IMR-90 (cell line): ENCODE results near the gene MSX1. TPM values are rescaled to one million over a fixed set of nuclear protein-coding genes. Genes with fewer than 3 reads are reported as not detected.
A peak's percentile ranks its signal among the peaks of the same experiment; 100 is the strongest.

ENCODE experiments used
- ATAC-seq: fragments of 200-7000 bp; cut with Tn5 transposase; 2 replicates; pipeline ENCODE4 v1.9.1; 2020; ENCODE audit warnings: low read depth, mild to moderate bottlenecking, moderate library complexity
- BruUV-seq: library from RNA; stranded (reverse); fragments of 400-500 nt; replicated peaks from 2 replicates; lab custom pipeline; 2021; lab: Mats Ljungman, UMichigan
- CTCF ChIA-PET: fragments of 300-600 bp; formaldehyde crosslinking; extraction: SDS; loops from one replicate; lab custom pipeline; 2021; ENCODE audit warnings: antibody characterized with exemption; lab: Yijun Ruan, JAX
- POLR2A ChIA-PET: fragments of 300-600 bp; sonication (Branson Sonifier 250); formaldehyde crosslinking; loops from one replicate; lab custom pipeline; 2022; ENCODE audit warnings: antibody characterized with exemption; ENCODE audit not compliant: unreplicated experiment; lab: Charles Lee
- DNase-seq: peaks from one replicate; pipeline ENCODE4 v3.0.0; 2013
- H2AFZ ChIP-seq: replicated peaks from 2 replicates; pipeline ENCODE3; 2013; ENCODE audit warnings: low read length, mild to moderate bottlenecking; ENCODE audit not compliant: poor library complexity
- H2AK5ac ChIP-seq: 2 replicates; pipeline ENCODE4 v1.6.1; 2013; ENCODE audit warnings: low read depth, low read length, inconsistent platforms
- H2AK9ac ChIP-seq: replicated peaks from 2 replicates; pipeline ENCODE3; 2013; ENCODE audit warnings: mild to moderate bottlenecking, low read depth, low read length, moderate library complexity; ENCODE audit not compliant: poor library complexity
- H2BK120ac ChIP-seq: 2 replicates; pipeline ENCODE4 v1.6.1; 2013; ENCODE audit warnings: low read depth, low read length, inconsistent platforms
- H2BK15ac ChIP-seq: 3 replicates; pipeline ENCODE4 v1.6.1; 2013; ENCODE audit warnings: low read depth, low read length, inconsistent platforms
- H2BK20ac ChIP-seq: 2 replicates; pipeline ENCODE4 v1.6.1; 2013; ENCODE audit warnings: low read depth, mild to moderate bottlenecking, inconsistent platforms, low read length, moderate library complexity
- H2BK5ac ChIP-seq: 2 replicates; pipeline ENCODE4 v1.6.1; 2013; ENCODE audit warnings: mild to moderate bottlenecking, low read depth, low read length, inconsistent platforms; ENCODE audit not compliant: poor library complexity, severe bottlenecking
- H3K14ac ChIP-seq: replicated peaks from 2 replicates; pipeline ENCODE4 v1.6.1; 2013; ENCODE audit warnings: low read depth, low read length, inconsistent platforms
- H3K18ac ChIP-seq: 2 replicates; pipeline ENCODE4 v1.6.1; 2013; ENCODE audit warnings: low read depth, low read length, control low read depth
- H3K23ac ChIP-seq: 2 replicates; pipeline ENCODE4 v1.6.1; 2013; ENCODE audit warnings: low read depth, low read length, inconsistent platforms
- H3K27ac ChIP-seq: 2 replicates; pipeline ENCODE4 v1.5.1; 2013; ENCODE audit warnings: mild to moderate bottlenecking, control low read depth, low read length; ENCODE audit not compliant: insufficient read depth
- H3K27me3 ChIP-seq: 2 replicates; pipeline ENCODE4 v1.6.1; 2013; ENCODE audit warnings: low read length; ENCODE audit not compliant: control insufficient read depth, insufficient read depth
- H3K36me3 ChIP-seq: 2 replicates; pipeline ENCODE4 v1.6.1; 2013; ENCODE audit warnings: low read length, mixed read lengths; ENCODE audit not compliant: control insufficient read depth, insufficient read depth
- H3K4ac ChIP-seq: 2 replicates; pipeline ENCODE4 v1.6.1; 2013; ENCODE audit warnings: low read depth, low read length, inconsistent platforms
- H3K4me1 ChIP-seq: 2 replicates; pipeline ENCODE4 v1.6.1; 2013; ENCODE audit warnings: low read length, mixed read lengths; ENCODE audit not compliant: control insufficient read depth, insufficient read depth
- H3K4me2 ChIP-seq: 2 replicates; pipeline ENCODE4 v1.6.1; 2013; ENCODE audit warnings: low read depth, mild to moderate bottlenecking, control low read depth, low read length, moderate library complexity
- H3K4me3 ChIP-seq: 2 replicates; pipeline ENCODE4 v1.5.1; 2013; ENCODE audit warnings: low read depth, mild to moderate bottlenecking, control low read depth, low read length, moderate library complexity; ENCODE audit not compliant: insufficient read depth
- H3K56ac ChIP-seq: 2 replicates; pipeline ENCODE4 v1.6.1; 2013; ENCODE audit warnings: low read length, inconsistent platforms; ENCODE audit not compliant: insufficient read depth; ENCODE audit errors: extremely low read depth
- H3K79me1 ChIP-seq, 2 experiments: 2 replicates each; pipeline ENCODE4 v1.6.1; 2013; ENCODE audit warnings: low read length in 2 of 2, inconsistent platforms in 1 of 2, low read depth in 1 of 2
- H3K9ac ChIP-seq: 2 replicates; pipeline ENCODE4 v1.6.1; 2013; ENCODE audit warnings: low read depth, low read length, control low read depth
- H3K9me1 ChIP-seq: 2 replicates; pipeline ENCODE4 v1.6.1; 2013; ENCODE audit warnings: low read length, inconsistent platforms; ENCODE audit not compliant: insufficient read depth
- H3K9me3 ChIP-seq: 2 replicates; pipeline ENCODE4 v1.6.1; 2013; ENCODE audit warnings: low read length; ENCODE audit not compliant: control insufficient read depth, insufficient read depth
- H4K20me1 ChIP-seq: 2 replicates; pipeline ENCODE4 v1.6.1; 2013; ENCODE audit warnings: low read length, inconsistent platforms; ENCODE audit not compliant: insufficient read depth
- H4K5ac ChIP-seq: 2 replicates; pipeline ENCODE4 v1.6.1; 2013; ENCODE audit warnings: mild to moderate bottlenecking, low read depth, low read length, control low read depth
- H4K8ac ChIP-seq, 2 experiments: 2 replicates each; pipeline ENCODE4 v1.6.1; 2013; ENCODE audit warnings: low read depth in 2 of 2, low read length in 2 of 2, control low read depth in 1 of 2, inconsistent platforms in 1 of 2
- H4K91ac ChIP-seq: 2 replicates; pipeline ENCODE4 v1.6.1; 2013; ENCODE audit warnings: low read depth, low read length, inconsistent platforms; ENCODE audit not compliant: insufficient read depth
- BHLHE40 ChIP-seq: fragments of 150-350 bp; IDR thresholded peaks from 2 replicates; pipeline ENCODE4 v1.6.1; 2016; ENCODE audit warnings: mild to moderate bottlenecking, low read depth, low read length
- CHD1 ChIP-seq: IDR thresholded peaks from 2 replicates; pipeline ENCODE4 v1.6.1; 2012; ENCODE audit warnings: low read depth, low read length, improper control_type of control experiment
- ELK1 ChIP-seq: fragments of 150-350 bp; IDR thresholded peaks from 2 replicates; pipeline ENCODE4 v1.6.1; 2016; ENCODE audit warnings: low read depth, mild to moderate bottlenecking, low read length, moderate library complexity, borderline replicate concordance
- MXI1 ChIP-seq: IDR thresholded peaks from 2 replicates; pipeline ENCODE4 v1.6.1; 2012; ENCODE audit warnings: low read depth, mild to moderate bottlenecking, low read length, moderate library complexity, borderline replicate concordance
- NFE2L2 ChIP-seq: fragments of 150-350 bp; IDR thresholded peaks from 2 replicates; pipeline ENCODE4 v1.6.1; 2016; ENCODE audit warnings: low read depth, mild to moderate bottlenecking, low read length
- SMC3 ChIP-seq: fragments of 150-350 bp; IDR thresholded peaks from 2 replicates; pipeline ENCODE4 v1.6.1; 2016; ENCODE audit warnings: low read depth, mild to moderate bottlenecking, antibody characterized with exemption, low read length, moderate library complexity
- USF2 ChIP-seq: fragments of 150-350 bp; IDR thresholded peaks from 2 replicates; pipeline ENCODE4 v1.6.1; 2017; ENCODE audit warnings: mild to moderate bottlenecking, antibody characterized with exemption, low read length, low read depth
- WGBS, 2 experiments: methylation state at CpG; one replicate each; pipeline versions ENCODE4 v1.1.5 to v1.1.7; 2013; ENCODE audit warnings: missing lambda C conversion rate in 2 of 2; ENCODE audit not compliant: insufficient read length in 1 of 2; ENCODE audit errors: extremely low coverage in 2 of 2; 5-methylcytosine and 5-hydroxymethylcytosine counted together
- dilution Hi-C: fragments of 300-500 bp; cut with HindIII; formaldehyde crosslinking; loops from one replicate; pipeline ENCODE4 v1.14.3; 2018; ENCODE audit warnings: low sequenced_read_pairs; ENCODE audit not compliant: unreplicated experiment
- in situ Hi-C: fragments of 300-500 bp; cut with MboI; formaldehyde crosslinking; loops from 3 replicates; pipeline ENCODE4 v1.14.3; 2019; ENCODE audit warnings: low sequenced_read_pairs, inconsistent platforms, mixed read lengths
- intact Hi-C: fragments of 100-400 bp; cut with micrococcal nuclease; formaldehyde crosslinking; loops from 2 replicates; pipeline ENCODE4 v1.10.0; 2022
- polyA plus RNA-seq, 3 experiments: library from polyadenylated mRNA; depleted of rRNA; stranded (reverse); fragments of >200 nt; gene quantifications; 2 replicates each; pipeline ENCODE4 v1.2.3, GENCODE V29; 2012; ENCODE audit warnings: low replicate concordance in 1 of 3
- total RNA-seq: library from RNA; depleted of rRNA; stranded (reverse); fragments of >200 nt; gene quantifications from 2 replicates; pipeline ENCODE4 v1.2.3, GENCODE V29; 2012

The MSX1 gene
- total and polyA plus RNA-seq, 2 of the 4 experiments (the other 2 are of a cell fraction): 1.1 to 3.9 TPM

GRCh38 chr4:4856071-4857000 lies 3.1 kb upstream of the MSX1 start:
- WGBS, 2 experiments: 11% methylated on average over 44 of the region's 61 CpGs; no CpG with 5 or more reads in 1 of the 2 experiments
- no peak overlapping the region for H2BK5ac ChIP-seq
- intact Hi-C loops: no loop called here
- H3K9me1 ChIP-seq: no peaks in the 10 kb centered on the region
- no peak for TF ChIP-seq SMC3
- no peak for TF ChIP-seq MXI1
- TF ChIP-seq ELK1: no peak
- TF ChIP-seq USF2: no peak
- no peak for TF ChIP-seq NFE2L2
- TF ChIP-seq BHLHE40: no peak
- TF ChIP-seq CHD1: no peak
- ATAC-seq: no peak
- H2AK5ac ChIP-seq: no peak overlapping the region
- no peaks in the 10 kb centered on the region for H4K20me1 ChIP-seq
- peaks cover 3 to 10% of the 10 kb centered on the region in 2 experiments; a peak in 1 of 4 replicates for H3K79me1 ChIP-seq
- no peak overlapping the region for H2BK120ac ChIP-seq
- H3K23ac ChIP-seq: no peak overlapping the region
- CTCF ChIA-PET: interaction anchor here (1.1 kb wide), 1 partner anchor 337 kb away, joined by 4 read pairs; no protein-coding TSS in a partner anchor
- no peak for DNase-seq
- H3K27me3 ChIP-seq: peaks cover 41% of the 10 kb centered on the region
- no peak overlapping the region for H3K56ac ChIP-seq
- H3K36me3 ChIP-seq: no peaks in the 10 kb centered on the region
- no peak overlapping the region for H3K27ac ChIP-seq
- dilution Hi-C loops: no loop called here
- no peak overlapping the region for H2BK15ac ChIP-seq
- H2AFZ ChIP-seq: peak overlapping the region; percentile 84
- H3K18ac ChIP-seq: no peak overlapping the region
- no peaks in the 10 kb centered on the region for H3K9me3 ChIP-seq
- H3K4me1 ChIP-seq: no peaks in the 10 kb centered on the region; the same call in 1 of the 2 replicates
- no peak overlapping the region for H4K5ac ChIP-seq
- no peak overlapping the region for H2AK9ac ChIP-seq
- no TSS peak for BruUV-seq
- H4K8ac ChIP-seq: no peak overlapping the region
- no peak overlapping the region for H2BK20ac ChIP-seq
- H3K4me2 ChIP-seq: peak overlapping the region; percentile 83
- H3K14ac ChIP-seq: no peak overlapping the region
- in situ Hi-C loops: no loop called here
- H4K91ac ChIP-seq: no peak overlapping the region
- H3K9ac ChIP-seq: no peak overlapping the region
- POLR2A ChIA-PET: no interaction called here
- H3K4ac ChIP-seq: no peak overlapping the region
- H3K4me3 ChIP-seq: peak overlapping the region; percentile 39
